ENCODE data around the gene UNK. TPM values are rescaled to one million over a fixed set of nuclear protein-coding genes. Genes with fewer than 3 reads are reported as not detected.

UNK gene
- total and polyA plus RNA-seq, 9 of the 15 experiments (the other 6 are each of a cell fraction or from before 2014, with no cell fraction given) = 12.8 to 38.6 (median 24.8) TPM

GRCh38 chr17:75785016-75785890, 647 bp downstream of the UNK start (continued):
- TF ChIP-seq MLX (CRISPR knock-in tag; conservative IDR thresholded peaks at IDR 0.05) (peak in 1 of 2 experiments; percentile 91; a peak in 2 of 4 replicates), ZNF224 (CRISPR knock-in tag; IDR thresholded peaks at IDR 0.05) (no peak), MYBL2 (IDR thresholded peaks at IDR 0.05; ENCODE audit: low read depth) (peak; percentile 45; the same call in 1 of the 2 replicates), MYBL2 (CRISPR knock-in tag; IDR thresholded peaks at IDR 0.05; ENCODE audit: borderline replicate concordance) (no peak), ZFP36 (IDR thresholded peaks at IDR 0.05; ENCODE audit: low read depth, low read length, partially characterized antibody) (no peak), RBM22 (IDR thresholded peaks at IDR 0.05; ENCODE audit: low read depth, low read length, poor library complexity, severe bottlenecking) (no peak), BRCA1 (IDR thresholded peaks at IDR 0.05) (no peak), BRCA1 (CRISPR knock-in tag; IDR thresholded peaks at IDR 0.05) (no peak), ZBTB26 (CRISPR knock-in tag; IDR thresholded peaks at IDR 0.05) (0 out of 2 replicates have a peak, but pooled peaks have one; percentile 4), SIX5 (IDR thresholded peaks at IDR 0.05; ENCODE audit: borderline replicate concordance in 1 of 2, insufficient read depth in 1 of 2, low read depth in 1 of 2, low read length in 2 of 2) (no peak), RNF2 (IDR thresholded peaks at IDR 0.05) (peak; percentile 97), EGR1 (conservative IDR thresholded peaks at IDR 0.05) (no peak; the same call in 1 of the 2 replicates), E2F5 (CRISPR knock-in tag; IDR thresholded peaks at IDR 0.05) (peak; percentile 95), ESRRA (IDR thresholded peaks at IDR 0.05; ENCODE audit: borderline replicate concordance, low read depth) (no peak), CBFB (CRISPR knock-in tag; IDR thresholded peaks at IDR 0.05) (no peak), SMAD2 (IDR thresholded peaks at IDR 0.05; ENCODE audit: low read depth, low read length) (no peak), MAFG (tag; conservative IDR thresholded peaks at IDR 0.05) (peak; percentile 61), NRF1 (conservative IDR thresholded peaks at IDR 0.05 in 1 of 2, IDR thresholded peaks at IDR 0.05 in 1 of 2) (no peak), SFPQ (IDR thresholded peaks at IDR 0.05; ENCODE audit: low read depth, low read length) (no peak), ZNF551 (CRISPR knock-in tag; IDR thresholded peaks at IDR 0.05) (no peak), STAG1 (CRISPR knock-in tag; IDR thresholded peaks at IDR 0.05; ENCODE audit: borderline replicate concordance) (no peak; the same call in 1 of the 2 replicates), CBFA2T2 (conservative IDR thresholded peaks at IDR 0.05) (no peak), KAT2B (IDR thresholded peaks at IDR 0.05; ENCODE audit: low read depth, low read length) (peak; percentile 98), ZNF830 (CRISPR knock-in tag; IDR thresholded peaks at IDR 0.05) (peak; percentile 77; the same call in 1 of the 2 replicates)
